SK-N-SH (cell line): ENCODE data around the gene PBRM1. TPM values are rescaled to one million over a fixed set of nuclear protein-coding genes. Genes with fewer than 3 reads are reported as not detected.
A peak's percentile ranks its signal among the peaks of the same experiment; 100 is the strongest.

Experiments used
- CTCF ChIA-PET: fragments of 300-600, 350-600 bp; formaldehyde crosslinking; extraction: SDS; loops from one replicate; lab custom pipeline; 2021; lab: Yijun Ruan, JAX
- POLR2A ChIA-PET: fragments of 350-600 bp; sonication (Branson Sonifier 250); formaldehyde crosslinking; extraction: SDS; loops from one replicate; lab custom pipeline; 2020; ENCODE audit warnings: antibody characterized with exemption, inconsistent platforms; lab: Yijun Ruan, JAX
- DNase-seq: peaks from one replicate; pipeline ENCODE4 v3.0.0; 2012
- H2AFZ ChIP-seq: fragments of 200-600 bp; sonication (generic); 2 replicates; pipeline ENCODE4 v1.8.1; 2016; ENCODE audit warnings: antibody characterized with exemption, mild to moderate bottlenecking, low read depth
- H3F3A ChIP-seq: fragments of 200-600 bp; sonication (generic); replicated peaks from 2 replicates; pipeline ENCODE3; 2016; ENCODE audit warnings: antibody characterized with exemption, mild to moderate bottlenecking; ENCODE audit not compliant: insufficient read depth
- H3K27ac ChIP-seq, 2 experiments: fragments of 200-500 bp in 1 of 2; fragments of 200-600 bp in 1 of 2; sonication (Bioruptor generic) in 1 of 2; sonication (generic), shearing (Covaris generic) in 1 of 2; 2 replicates each; pipeline versions ENCODE4 v1.5.1 to v1.6.1; 2014 to 2016; ENCODE audit warnings: low read depth in 2 of 2, inconsistent platforms in 1 of 2, low read length in 1 of 2, mild to moderate bottlenecking in 1 of 2, mixed read lengths in 1 of 2
- H3K27me3 ChIP-seq: fragments of 200-600 bp; sonication (generic), shearing (Covaris generic); 2 replicates; pipeline ENCODE4 v1.6.1; 2016; ENCODE audit warnings: mixed run types; ENCODE audit not compliant: insufficient read depth
- H3K36me3 ChIP-seq, 2 experiments: fragments of 200-500 bp in 1 of 2; fragments of 200-600 bp in 1 of 2; sonication (Bioruptor generic) in 1 of 2; sonication (generic) in 1 of 2; replicated peaks in 1 of 2; 2 replicates each; pipeline versions ENCODE3 to v1.5.1; 2014 to 2016; ENCODE audit warnings: low read length in 1 of 2, mild to moderate bottlenecking in 1 of 2; ENCODE audit not compliant: insufficient read depth in 2 of 2, control insufficient read depth in 1 of 2
- H3K4me1 ChIP-seq, 2 experiments: fragments of 200-500 bp in 1 of 2; fragments of 200-600 bp in 1 of 2; sonication (Bioruptor generic) in 1 of 2; sonication (generic), shearing (Covaris generic) in 1 of 2; 2 replicates each; pipeline versions ENCODE4 v1.5.1 to v1.6.1; 2014 to 2016; ENCODE audit warnings: low read depth in 1 of 2, low read length in 1 of 2, mixed run types in 1 of 2; ENCODE audit not compliant: insufficient read depth in 2 of 2, control insufficient read depth in 1 of 2
- H3K4me2 ChIP-seq: fragments of 200-600 bp; sonication (generic), shearing (Covaris generic); 2 replicates; pipeline ENCODE4 v1.6.1; 2017; ENCODE audit warnings: mixed run types
- H3K4me3 ChIP-seq, 2 experiments: fragments of 200-500 bp in 1 of 2; fragments of 200-600 bp in 1 of 2; sonication (Bioruptor generic) in 1 of 2; sonication (generic), shearing (Covaris generic) in 1 of 2; 2 replicates each; pipeline versions ENCODE4 v1.5.1 to v1.8.1; 2014 to 2016; ENCODE audit warnings: low read depth in 2 of 2, inconsistent platforms in 1 of 2, low read length in 1 of 2, mild to moderate bottlenecking in 1 of 2, mixed read lengths in 1 of 2, moderate library complexity in 1 of 2
- H3K79me2 ChIP-seq: fragments of 200-600 bp; sonication (generic); 2 replicates; pipeline ENCODE4 v1.8.1; 2017; ENCODE audit warnings: mild to moderate bottlenecking; ENCODE audit not compliant: insufficient read depth
- H3K9ac ChIP-seq: fragments of 200-600 bp; sonication (generic); 2 replicates; pipeline ENCODE4 v1.6.1; 2017; ENCODE audit warnings: mixed run types
- H3K9me2 ChIP-seq: fragments of 200-600 bp; sonication (generic); 2 replicates; pipeline ENCODE4 v1.6.1; 2017; ENCODE audit warnings: mixed run types
- H3K9me3 ChIP-seq: fragments of 200-600 bp; sonication (generic); 2 replicates; pipeline ENCODE4 v1.6.1; 2017; ENCODE audit warnings: mixed run types, mild to moderate bottlenecking, moderate library complexity
- H4K20me1 ChIP-seq: fragments of 200-600 bp; sonication (generic); 2 replicates; pipeline ENCODE4 v1.6.1; 2017; ENCODE audit warnings: mild to moderate bottlenecking, mixed run types; ENCODE audit not compliant: insufficient read depth
- CTCF ChIP-seq: fragments of 200-600 bp; sonication (generic); IDR thresholded peaks from 2 replicates; pipeline ENCODE4 v1.6.1; 2017; ENCODE audit warnings: antibody characterized with exemption, mild to moderate bottlenecking, moderate library complexity
- ELF1 ChIP-seq: IDR thresholded peaks from 2 replicates; pipeline ENCODE4 v1.4.0; 2012
- EP300 ChIP-seq, 2 experiments: IDR thresholded peaks; 2 replicates each; pipeline versions ENCODE4 v1.4.0 to v1.6.1; 2012; ENCODE audit warnings: borderline replicate concordance in 1 of 2, low read depth in 1 of 2, low read length in 1 of 2
- EZH2phosphoT487 ChIP-seq: fragments of 200-600 bp; sonication (generic); IDR thresholded peaks from 2 replicates; pipeline ENCODE4 v1.6.1; 2017; ENCODE audit warnings: low read depth, mixed run types, mild to moderate bottlenecking, antibody characterized with exemption, moderate library complexity, borderline replicate concordance
- FOSL2 ChIP-seq: IDR thresholded peaks from 2 replicates; pipeline ENCODE4 v1.4.0; 2012; ENCODE audit warnings: low read depth, mild to moderate bottlenecking, moderate library complexity, borderline replicate concordance
- FOXJ3 ChIP-seq: sonication (generic); formaldehyde crosslinking; IDR thresholded peaks from 2 replicates; pipeline ENCODE4 v1.5.1; 2020; ENCODE audit warnings: mild to moderate bottlenecking, missing genetic modification reagents
- FOXM1 ChIP-seq: IDR thresholded peaks from 2 replicates; pipeline ENCODE4 v1.4.0; 2012; ENCODE audit warnings: low read depth, mild to moderate bottlenecking
- GATA2 ChIP-seq: sonication (generic); formaldehyde crosslinking; IDR thresholded peaks from 2 replicates; pipeline ENCODE4 v1.5.0; 2020; ENCODE audit warnings: mild to moderate bottlenecking, missing genetic modification reagents
- MAX ChIP-seq: IDR thresholded peaks from 2 replicates; pipeline ENCODE4 v1.4.0; 2012; ENCODE audit warnings: low read depth
- MEF2A ChIP-seq: IDR thresholded peaks from 2 replicates; pipeline ENCODE4 v1.4.0; 2012; ENCODE audit warnings: low read depth, borderline replicate concordance
- NFIC ChIP-seq: IDR thresholded peaks from 2 replicates; pipeline ENCODE4 v1.4.0; 2012; ENCODE audit warnings: borderline replicate concordance
- NRF1 ChIP-seq: IDR thresholded peaks from 2 replicates; pipeline ENCODE4 v1.6.1; 2012; ENCODE audit warnings: low read depth, mild to moderate bottlenecking, low read length
- POLR2AphosphoS5 ChIP-seq: IDR thresholded peaks from 2 replicates; pipeline ENCODE4 v1.6.1; 2012; ENCODE audit warnings: low read depth, low read length
- RFX5 ChIP-seq: IDR thresholded peaks from 2 replicates; pipeline ENCODE4 v1.6.1; 2012; ENCODE audit warnings: mild to moderate bottlenecking, improper control_type of control experiment, low read length
- RXRA ChIP-seq: IDR thresholded peaks from 2 replicates; pipeline ENCODE4 v1.4.0; 2012; ENCODE audit warnings: low read depth, mild to moderate bottlenecking, borderline replicate concordance
- SIN3A ChIP-seq: IDR thresholded peaks from 2 replicates; pipeline ENCODE4 v1.6.1; 2012; ENCODE audit warnings: low read depth, mild to moderate bottlenecking, low read length, moderate library complexity, borderline replicate concordance
- SMC3 ChIP-seq: IDR thresholded peaks from 2 replicates; pipeline ENCODE4 v1.6.1; 2012; ENCODE audit warnings: low read depth, low read length, improper control_type of control experiment
- TAF1 ChIP-seq: IDR thresholded peaks from 2 replicates; pipeline ENCODE4 v1.6.1; 2012; ENCODE audit warnings: low read depth, mild to moderate bottlenecking, low read length, moderate library complexity, borderline replicate concordance
- USF1 ChIP-seq: IDR thresholded peaks from 2 replicates; pipeline ENCODE4 v1.4.0; 2012; ENCODE audit warnings: low read depth, borderline replicate concordance
- USF2 ChIP-seq: fragments of 150-350 bp; IDR thresholded peaks from 2 replicates; pipeline ENCODE4 v1.6.1; 2017; ENCODE audit warnings: antibody characterized with exemption, low read length, low read depth, borderline replicate concordance
- WGBS: methylation state at CpG from one replicate; pipeline ENCODE4 v1.1.6; 2017; ENCODE audit warnings: low lambda C conversion rate; 5-methylcytosine and 5-hydroxymethylcytosine counted together
- polyA plus RNA-seq, 3 experiments: library from polyadenylated mRNA; depleted of rRNA; stranded (reverse); fragments of >200 nt; gene quantifications; 2 replicates each; pipeline ENCODE4 v1.2.3, GENCODE V29; 2012

Gene PBRM1
- polyA plus RNA-seq, 1 of the 3 experiments (the other 2 are of a cell fraction): 14.3 TPM

- no peak overlapping the region for H3K9ac ChIP-seq
- no peak overlapping the region for H3K4me3 ChIP-seq
- peaks cover 41% of the 10 kb centered on the region; the same call in 1 of the 2 replicates for H3K79me2 ChIP-seq
- CTCF ChIA-PET: interaction anchor here (1.3 to 2.0 kb wide), 3 partner anchors 8 to 88 kb away, joined by 3 to 7 read pairs (median 3); no protein-coding TSS in a partner anchor
- no peak overlapping the region for H2AFZ ChIP-seq
- H3K27ac ChIP-seq: peak overlapping the region; percentile 50 to 70
- 55% methylated on average over 3 of the region's 3 CpGs for WGBS
- TF ChIP-seq NFIC: no peak
- no peak for TF ChIP-seq GATA2 (CRISPR knock-in tag)
- TF ChIP-seq FOXJ3: no peak
- no peak for TF ChIP-seq ELF1
- no peak for TF ChIP-seq USF2
- no peak for TF ChIP-seq EP300 (IDR thresholded peaks at IDR 0.05; ENCODE audit: borderline replicate concordance in 1 of 2, low read depth in 1 of 2, low read length in 1 of 2)
- no peak for TF ChIP-seq USF1
- TF ChIP-seq EZH2phosphoT487: no peak
- no peak for TF ChIP-seq FOXM1
- no peak for TF ChIP-seq RXRA
- TF ChIP-seq MEF2A: no peak
- no peak for TF ChIP-seq SMC3
- TF ChIP-seq, all 33 proteins: peak for 0
- Histone ChIP-seq H3K4me1 (peaks cover 0 to 10% of the 10 kb centered on the region in 2 experiments; a peak in 2 of 4 replicates), H3K4me2 (no peak overlapping the region), H4K20me1 (peaks cover 4% of the 10 kb centered on the region), H3K9me2 (no peaks in the 10 kb centered on the region), H3K9me3 (no peaks in the 10 kb centered on the region), H3K36me3 (peaks cover 41 to 74% of the 10 kb centered on the region in 2 experiments), H3F3A (peaks cover 45% of the 10 kb centered on the region), H3K27me3 (no peaks in the 10 kb centered on the region)
- DNase-seq: no peak
- POLR2A ChIA-PET: no interaction called here
These were observed 139.4 kb downstream of the PBRM1 start for GRCh38 chr3:52546111-52546901.

- Histone ChIP-seq H3K79me2 (peaks cover 55% of the 10 kb centered on the region; the same call in 1 of the 2 replicates), H3K9ac (no peak overlapping the region), H2AFZ (no peak overlapping the region), H3K36me3 (peaks cover 39 to 71% of the 10 kb centered on the region in 2 experiments), H3F3A (peaks cover 53% of the 10 kb centered on the region), H3K9me3 (no peaks in the 10 kb centered on the region), H4K20me1 (peaks cover 9% of the 10 kb centered on the region), H3K4me2 (no peak overlapping the region), H3K27ac (peak overlapping the region; percentile 50 to 70; a peak in 2 of 4 replicates), H3K27me3 (no peaks in the 10 kb centered on the region), H3K4me3 (no peak overlapping the region), H3K4me1 (peaks cover 2 to 10% of the 10 kb centered on the region in 2 experiments), H3K9me2 (no peaks in the 10 kb centered on the region)
- 88% methylated on average over 4 of the region's 4 CpGs for WGBS
- ChIA-PET POLR2A (no interaction called here), CTCF (interaction anchor here (1.0 to 1.3 kb wide), 2 partner anchors 10 to 73 kb away, joined by 3 to 4 read pairs; no protein-coding TSS in a partner anchor)
- no peak for DNase-seq
- TF ChIP-seq FOXM1: no peak
- TF ChIP-seq RXRA: no peak
- TF ChIP-seq USF2: no peak
- TF ChIP-seq USF1: no peak
- TF ChIP-seq TAF1: no peak
- no peak for TF ChIP-seq SIN3A
- TF ChIP-seq GATA2 (CRISPR knock-in tag): no peak
- TF ChIP-seq POLR2AphosphoS5: no peak
- TF ChIP-seq NFIC: no peak
- TF ChIP-seq NRF1: no peak
- no peak for TF ChIP-seq SMC3
- TF ChIP-seq MAX: no peak
- no peak for TF ChIP-seq FOSL2
- no peak for TF ChIP-seq RFX5
- no peak for TF ChIP-seq CTCF
These were observed 140.8 kb downstream of the PBRM1 start for GRCh38 chr3:52544937-52545336.
